H9 (cell line): ENCODE measurements around the gene MIPOL1. TPM values are rescaled to one million over a fixed set of nuclear protein-coding genes. Genes with fewer than 3 reads are reported as not detected.

Source experiments
- DNase-seq: peaks from one replicate; pipeline ENCODE4 v3.0.0-alpha.2; 2017
- H2AFZ ChIP-seq: one replicate; pipeline ENCODE4 v1.6.1; 2013; ENCODE audit warnings: mild to moderate bottlenecking, low read length, control low read depth, moderate library complexity
- H2AK5ac ChIP-seq: 2 replicates; pipeline ENCODE4 v1.6.1; 2013; ENCODE audit warnings: low read length, control low read depth, mixed read lengths; ENCODE audit not compliant: insufficient read length
- H2BK120ac ChIP-seq: one replicate; pipeline ENCODE4 v1.6.1; 2013; ENCODE audit warnings: low read depth, mild to moderate bottlenecking, low read length, control low read depth, inconsistent platforms; ENCODE audit not compliant: poor library complexity, severe bottlenecking
- H2BK12ac ChIP-seq: 2 replicates; pipeline ENCODE4 v1.6.1; 2013; ENCODE audit warnings: low read length, control low read depth, mixed read lengths, low read depth; ENCODE audit not compliant: insufficient read length
- H2BK15ac ChIP-seq: 2 replicates; pipeline ENCODE4 v1.6.1; 2013; ENCODE audit warnings: low read depth, low read length, control low read depth
- H2BK20ac ChIP-seq: one replicate; pipeline ENCODE4 v1.6.1; 2013; ENCODE audit warnings: low read depth, mild to moderate bottlenecking, low read length, control low read depth, inconsistent platforms; ENCODE audit not compliant: poor library complexity, severe bottlenecking
- H2BK5ac ChIP-seq: 2 replicates; pipeline ENCODE4 v1.6.1; 2013; ENCODE audit warnings: low read length, control low read depth, mixed read lengths; ENCODE audit not compliant: insufficient read length
- H3K14ac ChIP-seq: 2 replicates; pipeline ENCODE4 v1.6.1; 2013; ENCODE audit warnings: low read length, control low read depth; ENCODE audit not compliant: insufficient read depth
- H3K18ac ChIP-seq: 2 replicates; pipeline ENCODE4 v1.6.1; 2013; ENCODE audit warnings: low read depth, mild to moderate bottlenecking, mixed read lengths, low read length, control low read depth; ENCODE audit not compliant: insufficient read length
- H3K23ac ChIP-seq: 2 replicates; pipeline ENCODE4 v1.6.1; 2013; ENCODE audit warnings: low read length, control low read depth, mixed read lengths, low read depth; ENCODE audit not compliant: insufficient read length
- H3K23me2 ChIP-seq: 2 replicates; pipeline ENCODE4 v1.6.1; 2013; ENCODE audit warnings: low read depth, mild to moderate bottlenecking, mixed read lengths, low read length, control low read depth; ENCODE audit not compliant: insufficient read length, poor library complexity, severe bottlenecking
- H3K27ac ChIP-seq: 2 replicates; pipeline ENCODE4 v1.5.1; 2013; ENCODE audit warnings: low read length, control low read depth, mixed read lengths, low read depth; ENCODE audit not compliant: insufficient read length
- H3K27me3 ChIP-seq: 2 replicates; pipeline ENCODE4 v1.6.1; 2013; ENCODE audit warnings: low read length, control low read depth, inconsistent platforms; ENCODE audit not compliant: insufficient read depth
- H3K4ac ChIP-seq: 2 replicates; pipeline ENCODE4 v1.6.1; 2013; ENCODE audit warnings: low read depth, mild to moderate bottlenecking, control low read depth, inconsistent platforms, low read length, moderate library complexity
- H3K4me1 ChIP-seq: 2 replicates; pipeline ENCODE4 v1.6.1; 2013; ENCODE audit warnings: low read length, control low read depth, inconsistent platforms; ENCODE audit not compliant: insufficient read depth
- H3K4me2 ChIP-seq: 2 replicates; pipeline ENCODE4 v1.6.1; 2013; ENCODE audit warnings: low read length, control low read depth, mixed read lengths; ENCODE audit not compliant: insufficient read length, insufficient read depth
- H3K56ac ChIP-seq: 2 replicates; pipeline ENCODE4 v1.6.1; 2013; ENCODE audit warnings: low read depth, mild to moderate bottlenecking, mixed read lengths, low read length, control low read depth; ENCODE audit not compliant: insufficient read length
- H3K79me1 ChIP-seq: 2 replicates; pipeline ENCODE4 v1.6.1; 2013; ENCODE audit warnings: low read depth, mild to moderate bottlenecking, moderate library complexity, low read length, control low read depth, inconsistent platforms; ENCODE audit not compliant: insufficient read depth, poor library complexity, severe bottlenecking
- H3K79me2 ChIP-seq: 2 replicates; pipeline ENCODE4 v1.6.1; 2013; ENCODE audit warnings: low read length, control low read depth, inconsistent platforms; ENCODE audit not compliant: insufficient read depth
- H3K9ac ChIP-seq: 2 replicates; pipeline ENCODE4 v1.6.1; 2013; ENCODE audit warnings: low read length, control low read depth, mixed read lengths; ENCODE audit not compliant: insufficient read length; ENCODE audit errors: extremely low read depth
- H3K9me3 ChIP-seq: one replicate; pipeline ENCODE4 v1.6.1; 2013; ENCODE audit warnings: low read depth, low read length, inconsistent platforms; ENCODE audit not compliant: control insufficient read depth
- H3T11ph ChIP-seq: one replicate; pipeline ENCODE4 v1.6.1; 2013; ENCODE audit warnings: mild to moderate bottlenecking, low read length, control low read depth, inconsistent platforms
- H4K20me1 ChIP-seq: one replicate; pipeline ENCODE4 v1.6.1; 2013; ENCODE audit not compliant: control insufficient read depth, insufficient read length, insufficient read depth
- H4K5ac ChIP-seq: 2 replicates; pipeline ENCODE4 v1.6.1; 2013; ENCODE audit warnings: low read depth, mild to moderate bottlenecking, mixed read lengths, low read length, control low read depth; ENCODE audit not compliant: insufficient read length
- H4K8ac ChIP-seq: replicated peaks from 2 replicates; pipeline ENCODE4 v1.6.1; 2013; ENCODE audit warnings: low read length, control low read depth, mixed read lengths, low read depth; ENCODE audit not compliant: insufficient read length
- H4K91ac ChIP-seq: 2 replicates; pipeline ENCODE4 v1.6.1; 2013; ENCODE audit warnings: low read depth, mild to moderate bottlenecking, moderate library complexity, mixed read lengths, low read length, control low read depth; ENCODE audit not compliant: insufficient read length
- H3K27ac Mint-ChIP-seq, 3 experiments: 2 replicates in 2 of 3; 3 replicates in 1 of 3; pipeline ENCODE4 v1.8.0; 2020 to 2021; ENCODE audit warnings: mixed read lengths in 3 of 3, mild to moderate bottlenecking in 1 of 3, moderate library complexity in 1 of 3
- H3K27me3 Mint-ChIP-seq: 2 replicates; pipeline ENCODE4 v1.8.0; 2021; ENCODE audit warnings: low read depth, mild to moderate bottlenecking, moderate library complexity, mixed read lengths
- H3K36me3 Mint-ChIP-seq, 3 experiments: 2 replicates in 2 of 3; 3 replicates in 1 of 3; pipeline ENCODE4 v1.8.0; 2020 to 2021; ENCODE audit warnings: low read depth in 3 of 3, mixed read lengths in 3 of 3; ENCODE audit not compliant: insufficient read depth in 1 of 3
- H3K4me1 Mint-ChIP-seq, 2 experiments: 2 replicates each; pipeline ENCODE4 v1.8.0; 2020; ENCODE audit warnings: mixed read lengths in 2 of 2
- H3K4me3 Mint-ChIP-seq, 2 experiments: 2 replicates in 1 of 2; 3 replicates in 1 of 2; pipeline ENCODE4 v1.8.0; 2020 to 2021; ENCODE audit warnings: mild to moderate bottlenecking in 2 of 2, mixed read lengths in 2 of 2, moderate library complexity in 1 of 2
- H3K9me3 Mint-ChIP-seq, 2 experiments: 2 replicates in 1 of 2; 3 replicates in 1 of 2; pipeline ENCODE4 v1.8.0; 2020; ENCODE audit warnings: mild to moderate bottlenecking in 2 of 2, mixed read lengths in 2 of 2, moderate library complexity in 1 of 2
- WGBS: extraction: QIAGEN DNeasy Blood & Tissue Kit; methylation state at CpG from one replicate; pipeline ENCODE4 v1.1.7; 2013; ENCODE audit warnings: missing lambda C conversion rate, low lambda C conversion rate, mixed read lengths; ENCODE audit not compliant: insufficient read length; ENCODE audit errors: extremely low coverage; 5-methylcytosine and 5-hydroxymethylcytosine counted together
- total RNA-seq: library from RNA; stranded (reverse); gene quantifications from 2 replicates; pipeline ENCODE4 v1.2.1, GENCODE V29; 2021
- TF ChIP-seq, protein P1 (sequence below): fragments of 200-600 bp; sonication (generic); conservative IDR thresholded peaks from 3 replicates; pipeline ENCODE4 v1.8.0; 2021; ENCODE audit warnings: antibody characterized with exemption, mild to moderate bottlenecking

MIPOL1 gene
- total RNA-seq, 1 experiment from 2014 or later: 15.6 TPM

GRCh38 chr14:37403626-37404025, 205.9 kb downstream of the MIPOL1 start:
- Histone ChIP-seq H3K4me2 (no peak overlapping the region), H2BK20ac (no peak overlapping the region), H3K79me1 (no peaks in the 10 kb centered on the region), H4K20me1 (no peaks in the 10 kb centered on the region), H3K14ac (no peak overlapping the region), H3K4ac (no peak overlapping the region), H2BK12ac (no peak overlapping the region), H3K27ac (no peak overlapping the region), H3K9me3 (no peaks in the 10 kb centered on the region), H3K23me2 (no peaks in the 10 kb centered on the region), H2BK15ac (no peak overlapping the region), H4K91ac (no peak overlapping the region), H2BK5ac (no peak overlapping the region), H4K5ac (no peak overlapping the region), H3K79me2 (no peaks in the 10 kb centered on the region), H3K27me3 (no peaks in the 10 kb centered on the region), H2AFZ (no peak overlapping the region), H3K23ac (no peak overlapping the region), H3K18ac (no peak overlapping the region), H3T11ph (no peak overlapping the region), H2AK5ac (no peak overlapping the region), H3K9ac (no peak overlapping the region), H3K4me1 (no peaks in the 10 kb centered on the region), H3K56ac (no peak overlapping the region), H4K8ac (no peak overlapping the region), H2BK120ac (no peak overlapping the region)
- no peaks in the 10 kb centered on the region for H3K9me3 Mint-ChIP-seq
- H3K4me1 Mint-ChIP-seq: peaks cover 6 to 14% of the 10 kb centered on the region in 2 experiments; a peak in 3 of 4 replicates
- no peaks in the 10 kb centered on the region for H3K27me3 Mint-ChIP-seq
- no CpG with 5 or more reads among the region's 1 CpG for WGBS
- DNase-seq: no peak
- H3K27ac Mint-ChIP-seq: no peak overlapping the region
- TF ChIP-seq, protein P1, sequence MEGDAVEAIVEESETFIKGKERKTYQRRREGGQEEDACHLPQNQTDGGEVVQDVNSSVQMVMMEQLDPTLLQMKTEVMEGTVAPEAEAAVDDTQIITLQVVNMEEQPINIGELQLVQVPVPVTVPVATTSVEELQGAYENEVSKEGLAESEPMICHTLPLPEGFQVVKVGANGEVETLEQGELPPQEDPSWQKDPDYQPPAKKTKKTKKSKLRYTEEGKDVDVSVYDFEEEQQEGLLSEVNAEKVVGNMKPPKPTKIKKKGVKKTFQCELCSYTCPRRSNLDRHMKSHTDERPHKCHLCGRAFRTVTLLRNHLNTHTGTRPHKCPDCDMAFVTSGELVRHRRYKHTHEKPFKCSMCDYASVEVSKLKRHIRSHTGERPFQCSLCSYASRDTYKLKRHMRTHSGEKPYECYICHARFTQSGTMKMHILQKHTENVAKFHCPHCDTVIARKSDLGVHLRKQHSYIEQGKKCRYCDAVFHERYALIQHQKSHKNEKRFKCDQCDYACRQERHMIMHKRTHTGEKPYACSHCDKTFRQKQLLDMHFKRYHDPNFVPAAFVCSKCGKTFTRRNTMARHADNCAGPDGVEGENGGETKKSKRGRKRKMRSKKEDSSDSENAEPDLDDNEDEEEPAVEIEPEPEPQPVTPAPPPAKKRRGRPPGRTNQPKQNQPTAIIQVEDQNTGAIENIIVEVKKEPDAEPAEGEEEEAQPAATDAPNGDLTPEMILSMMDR: no peak
- no peak overlapping the region for H3K4me3 Mint-ChIP-seq
- peaks cover 0 to 2% (median 0%) of the 10 kb centered on the region in 3 experiments; a peak in 2 of 7 replicates for H3K36me3 Mint-ChIP-seq
